ENCODE results near the gene SERPINE3.

Gene SERPINE3

GRCh38 chr13:51329606-51330005 lies 9.9 kb upstream of the SERPINE3 start:
- no peak for DNase-seq

DNA sequence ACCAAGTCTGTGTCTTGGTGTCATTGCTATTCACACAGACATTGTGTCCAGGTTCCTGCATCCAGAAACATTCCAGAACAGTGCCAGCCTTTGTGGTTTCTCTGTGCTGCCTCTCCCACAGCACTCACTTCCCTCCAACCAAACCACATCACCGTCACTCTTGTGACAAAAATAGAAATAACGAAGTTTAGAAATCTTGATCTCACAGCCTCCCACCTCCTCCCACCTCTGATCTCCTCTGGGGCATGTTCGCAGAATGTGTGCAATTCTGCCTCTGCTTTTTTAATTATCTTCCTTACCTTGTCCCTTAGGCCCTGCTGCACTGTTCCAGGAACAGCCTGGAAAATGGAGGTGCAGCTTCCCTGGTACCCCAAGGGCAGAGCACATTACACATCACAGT lies 8.7 kb upstream of the SERPINE3 start:
- no peak for DNase-seq

GRCh38 chr13:51331354-51331861 lies 8.1 kb upstream of the SERPINE3 start:
- DNase-seq: no peak

DNA sequence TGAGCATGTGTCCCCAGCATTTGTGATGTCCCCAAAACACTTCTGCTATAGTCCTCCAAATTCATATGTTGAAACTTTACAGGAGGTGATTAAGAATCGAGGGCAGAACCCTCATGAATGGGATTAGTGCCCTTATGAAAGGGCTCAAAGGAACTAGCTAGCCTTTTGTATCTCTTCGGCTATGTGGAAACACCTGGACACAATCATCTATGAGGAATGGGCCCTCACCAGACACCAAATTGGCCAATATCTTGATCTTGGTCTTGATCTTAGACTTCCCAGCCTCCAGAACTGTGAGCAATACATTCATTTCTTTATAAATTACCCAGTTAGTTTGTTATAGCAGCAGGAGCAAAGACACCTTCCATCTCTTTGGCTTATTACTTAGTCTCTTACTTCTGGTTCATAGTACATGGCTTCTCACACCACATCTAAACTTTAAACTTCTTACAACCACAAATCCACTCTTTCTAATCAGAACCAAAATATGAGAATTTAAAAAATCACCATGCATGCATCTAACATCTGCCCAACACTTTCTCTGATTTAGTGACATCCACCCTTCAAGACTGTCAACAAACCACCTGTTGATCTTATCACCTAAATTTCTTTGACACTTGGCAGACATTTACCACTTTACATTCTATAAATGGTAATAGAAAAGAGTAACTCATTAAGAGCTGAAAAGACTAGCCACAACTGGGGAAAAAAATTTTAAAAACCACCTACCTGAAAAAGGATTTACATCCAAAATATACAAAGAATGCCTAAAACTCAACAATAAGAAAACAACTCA lies 6.7 kb upstream of the SERPINE3 start:
- DNase-seq: no peak

DNA sequence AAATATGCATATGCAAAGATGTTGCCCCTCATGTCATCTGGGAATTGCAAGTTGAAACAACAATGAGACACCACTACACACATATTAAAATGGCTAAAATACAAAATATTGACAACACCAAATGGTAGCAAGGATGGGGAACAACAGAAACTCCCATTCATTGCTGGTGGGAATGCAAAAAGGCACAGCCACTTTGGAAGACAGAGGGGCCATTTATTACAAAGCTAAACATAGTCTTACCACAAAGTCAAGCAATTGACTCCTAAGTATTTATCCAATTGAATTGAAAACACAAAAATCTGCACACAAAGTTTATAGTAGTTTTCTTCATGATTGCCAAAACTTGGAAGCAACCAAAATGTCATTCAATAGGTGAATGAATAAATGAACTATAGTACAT lies 6.1 kb upstream of the SERPINE3 start:
- no peak for DNase-seq

DNA sequence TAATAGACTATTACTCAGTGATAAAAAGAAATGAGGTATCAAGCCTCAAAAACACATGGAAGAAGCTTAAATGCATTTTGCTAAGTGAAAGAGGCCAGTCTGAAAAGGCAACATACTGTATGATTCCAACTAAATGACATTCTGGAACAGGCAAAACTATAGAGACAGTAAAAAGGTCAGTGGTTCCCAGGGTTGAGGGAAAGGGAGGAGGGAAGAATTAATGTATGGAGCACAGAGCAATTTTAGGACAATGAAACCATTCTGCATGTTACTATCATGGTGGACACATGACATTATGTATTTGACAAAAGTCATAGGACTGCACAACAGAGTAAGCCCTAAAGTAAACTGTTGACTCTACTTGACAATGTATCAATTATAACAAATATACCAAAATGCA lies 5.7 kb upstream of the SERPINE3 start:
- DNase-seq: no peak

DNA sequence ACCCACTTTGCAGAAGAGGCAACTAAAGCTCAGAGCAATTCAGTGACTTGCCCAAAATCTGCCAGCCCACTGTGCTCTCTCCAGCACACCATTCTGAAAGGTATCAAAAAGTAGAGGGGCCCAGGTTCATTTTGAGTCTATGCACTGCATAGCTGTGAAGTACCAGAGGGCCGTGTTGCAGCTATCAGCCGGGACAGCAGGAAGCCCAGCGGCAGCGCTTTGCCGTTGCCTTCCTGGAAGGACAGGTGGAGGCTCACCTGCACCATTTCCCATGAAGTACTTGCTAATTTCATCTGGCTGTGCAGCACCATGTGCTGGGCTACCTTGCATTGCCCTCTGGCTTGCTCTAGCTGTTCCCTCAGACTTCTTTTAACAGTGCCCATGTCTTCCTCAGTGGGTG lies 2.7 kb upstream of the SERPINE3 start:
- no peak for DNase-seq

- no peak for DNase-seq
These were observed 651 bp downstream of the SERPINE3 start for GRCh38 chr13:51339952-51340732.

GRCh38 chr13:51341232-51341631 lies 1.7 kb downstream of the SERPINE3 start:
- no peak for DNase-seq

- no peak for DNase-seq
These were observed 2.3 kb downstream of the SERPINE3 start for GRCh38 chr13:51341791-51342190.

- no peak for DNase-seq
These were observed 3.2 kb downstream of the SERPINE3 start for GRCh38 chr13:51342706-51343105.

DNA sequence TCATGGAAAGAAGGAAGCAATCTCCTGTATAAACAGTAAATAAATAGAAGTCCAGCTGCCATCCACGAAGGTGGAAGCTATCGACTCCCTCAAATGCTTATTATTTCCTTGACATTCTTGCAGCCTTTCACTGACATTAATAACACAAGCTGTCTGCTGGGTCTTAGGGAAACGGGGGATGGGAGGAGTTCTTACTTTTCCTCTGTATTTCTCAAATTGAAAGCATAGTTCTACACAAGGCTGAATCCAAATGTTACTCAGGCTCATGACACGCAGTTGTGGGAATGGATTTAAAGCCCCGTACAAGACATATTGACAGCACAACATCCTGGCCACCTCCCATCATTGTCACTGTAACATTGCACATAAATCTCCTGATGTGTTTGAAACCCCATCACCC lies 4.0 kb downstream of the SERPINE3 start:
- no peak for DNase-seq

DNA sequence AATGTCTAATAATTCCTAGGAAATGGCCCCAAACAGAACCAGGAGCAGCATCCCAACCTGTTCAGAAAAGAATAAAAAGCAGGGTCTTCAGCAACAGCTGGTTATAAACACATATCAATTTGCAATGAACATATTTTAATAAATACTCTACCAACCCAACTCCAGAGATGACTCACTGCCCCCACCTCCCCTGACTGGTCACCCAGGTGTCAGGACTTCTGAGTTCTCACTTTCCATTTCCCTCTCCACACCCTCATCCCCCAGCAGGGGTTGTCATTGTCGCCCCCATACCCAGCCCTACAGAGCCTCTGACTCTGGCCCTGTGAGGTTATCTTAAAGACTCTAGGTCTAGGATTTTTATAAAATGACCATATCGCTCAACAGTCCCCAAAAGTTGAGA lies 6.9 kb downstream of the SERPINE3 start:
- no peak for DNase-seq

DNA sequence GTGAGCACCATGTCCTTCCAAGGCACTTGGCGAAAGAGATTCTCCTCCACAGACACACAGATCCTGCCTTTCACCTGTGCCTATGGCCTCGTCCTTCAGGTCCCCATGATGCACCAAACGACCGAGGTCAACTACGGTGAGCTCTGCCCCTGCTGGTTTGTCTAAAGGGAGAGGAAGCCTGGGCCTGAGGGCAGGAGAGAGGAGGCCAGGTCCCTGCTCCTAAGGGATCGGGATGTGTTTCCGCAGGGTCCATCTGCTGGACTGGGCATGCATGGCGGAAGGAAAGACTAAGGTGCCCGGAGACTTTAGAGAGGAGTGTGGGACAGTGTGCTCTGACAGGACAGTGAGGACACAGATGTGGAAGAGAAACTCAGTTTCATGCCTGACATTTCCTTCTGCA lies 7.6 kb downstream of the SERPINE3 start:
- DNase-seq: no peak

- DNase-seq: no peak
These were observed 8.8 kb downstream of the SERPINE3 start for GRCh38 chr13:51348069-51348967.

DNA sequence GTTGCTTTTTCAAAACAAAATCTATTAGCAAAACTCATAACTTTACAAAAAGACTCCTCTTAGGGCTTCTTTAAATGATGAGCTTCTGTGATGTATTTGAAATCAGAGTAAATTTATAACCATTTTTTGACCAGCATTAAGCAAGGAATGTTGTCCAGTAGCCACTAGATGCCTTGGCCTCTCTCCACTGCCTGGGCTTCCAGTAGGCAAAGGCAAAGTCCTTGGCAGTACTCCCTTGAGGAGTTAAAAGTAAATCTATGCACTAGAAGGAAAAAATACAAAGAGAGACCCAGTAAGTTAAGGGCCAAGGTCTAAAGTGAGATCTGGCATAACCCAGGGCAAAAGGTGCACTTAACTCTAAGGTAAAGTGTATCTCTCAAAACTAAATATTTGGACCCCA lies 9.5 kb downstream of the SERPINE3 start:
- DNase-seq: no peak

- no peak for DNase-seq
These were observed 15.7 kb downstream of the SERPINE3 start for GRCh38 chr13:51355217-51355616.

DNA sequence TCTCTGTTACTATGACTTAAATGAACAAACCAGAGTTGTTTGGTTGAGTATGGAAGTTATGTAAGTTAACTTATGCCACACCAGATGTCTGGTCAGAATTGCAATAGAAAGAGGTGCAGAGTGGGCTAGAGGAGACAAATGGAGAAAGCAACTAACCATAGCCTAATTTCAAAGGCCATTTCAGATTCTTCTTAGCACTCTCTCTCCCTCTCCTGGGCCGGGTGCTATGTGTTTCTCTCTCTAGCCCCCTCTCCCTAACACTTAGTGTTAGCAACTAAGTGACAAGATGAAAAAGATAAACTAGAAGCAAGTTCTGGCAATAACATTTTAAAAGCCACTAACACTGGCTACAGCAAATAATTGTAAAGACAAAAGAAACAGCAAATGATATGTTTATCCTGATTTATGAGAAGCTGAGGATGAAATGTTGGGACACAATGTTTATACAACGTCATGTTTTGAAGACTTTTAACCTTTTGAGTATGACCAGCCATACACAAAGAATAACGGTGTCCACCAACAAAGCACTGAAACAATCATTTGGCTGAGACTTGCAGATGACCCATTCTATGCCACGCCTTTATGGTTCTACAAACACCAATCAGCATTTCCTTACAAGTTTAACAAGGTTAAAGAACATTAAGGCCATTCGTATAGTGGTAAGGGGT lies 18.6 kb downstream of the SERPINE3 start:
- no peak for DNase-seq

GRCh38 chr13:51359352-51359751 lies 19.9 kb downstream of the SERPINE3 start:
- DNase-seq: no peak

- no peak for DNase-seq
These were observed 21.0 kb downstream of the SERPINE3 start for GRCh38 chr13:51360489-51360888.

DNA sequence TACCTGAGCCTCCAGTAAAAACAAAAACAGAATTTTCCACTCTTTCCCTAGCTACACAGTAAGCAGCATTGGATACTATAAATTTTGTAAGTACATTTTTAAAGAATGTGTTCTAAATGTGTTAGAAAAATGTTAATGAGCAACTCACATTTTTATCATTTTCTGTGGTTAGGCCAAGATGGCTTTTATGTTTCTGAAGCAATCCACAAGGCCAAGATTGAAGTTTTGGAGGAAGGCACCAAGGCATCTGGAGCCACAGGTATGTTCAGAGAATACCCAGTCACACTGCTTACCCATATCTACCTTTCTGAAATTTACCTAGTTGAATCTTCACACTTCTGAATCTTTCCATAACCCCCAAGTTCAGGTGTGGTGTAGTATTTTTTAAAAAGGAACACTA lies 21.6 kb downstream of the SERPINE3 start:
- DNase-seq: no peak

DNA sequence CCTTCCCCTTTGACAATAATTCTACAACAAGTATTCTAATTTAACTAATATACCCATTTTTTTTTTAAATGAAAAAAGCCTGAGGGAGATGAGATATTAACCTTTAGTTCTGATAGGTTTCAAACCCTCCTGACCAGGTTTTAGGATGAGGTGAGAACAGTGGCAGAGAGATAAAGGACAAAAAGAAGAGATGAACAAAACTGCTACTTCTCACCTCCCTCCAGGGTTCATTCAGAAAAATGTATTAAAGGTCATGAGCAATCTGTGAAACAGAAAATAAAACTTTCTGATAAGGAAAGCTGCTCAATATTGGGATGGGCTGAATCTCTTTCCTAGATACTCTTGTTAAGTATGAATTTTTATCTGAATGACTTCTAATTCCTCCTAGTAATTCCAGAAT lies 24.1 kb downstream of the SERPINE3 start:
- no peak for DNase-seq
